ENCODE data around the gene CBARP. TPM values are rescaled to one million over a fixed set of nuclear protein-coding genes. Genes with fewer than 3 reads are reported as not detected.

CBARP gene
- total RNA-seq, 1 donor from 2014 or later, result 3.5 TPM

- intact Hi-C loops (cut with micrococcal nuclease), result loop anchor here (1.0 to 10.0 kb wide), 6 partner anchors 24 to 318 kb away; partner anchors contain the start of genes ARID3A, CIRBP, DAZAP1 and GAMT
- Mint-ChIP-seq H3K4me1 (ENCODE audit: low read depth) (peaks cover 13% of the 10 kb centered on the region), H3K9me3 (no peaks in the 10 kb centered on the region), H3K36me3 (ENCODE audit: low read depth) (peaks cover 6% of the 10 kb centered on the region), H3K27me3 (ENCODE audit: low read depth) (no peaks in the 10 kb centered on the region), H3K27ac (peak overlapping the region; percentile 80), H3K4me3 (ENCODE audit: low read depth) (no peak overlapping the region)
- no peak for DNase-seq (ENCODE audit: low spot score)
These were observed 7.1 kb upstream of the CBARP start for GRCh38 chr19:1244693-1245451.

GRCh38 chr19:1243768-1244692 lies 6.2 kb upstream of the CBARP start:
- peak overlapping the region; percentile 80 for H3K27ac Mint-ChIP-seq

GRCh38 chr19:1241417-1242095 lies 3.8 kb upstream of the CBARP start, which contains the start of gene ATP5F1D:
ATP5F1D (plus strand) TSS chr19:1241751; CDS start chr19:1241851, 100 bp downstream.
- Mint-ChIP-seq H3K27ac (peak within 1 kb of the TSS; percentile 88), H3K9me3 (no peaks in the 10 kb centered on the region), H3K4me1 (ENCODE audit: low read depth) (peaks cover 22% of the 10 kb centered on the region), H3K36me3 (ENCODE audit: low read depth) (peaks cover 3% of the 10 kb centered on the region), H3K4me3 (ENCODE audit: low read depth) (peak within 1 kb of the TSS; percentile 90), H3K27me3 (ENCODE audit: low read depth) (peaks cover 13% of the 10 kb centered on the region)
- DNase-seq (ENCODE audit: low spot score), result peak; percentile 92
- intact Hi-C loops (cut with micrococcal nuclease), result loop anchor here (2.0 to 10.0 kb wide), 6 partner anchors 49 to 314 kb away; partner anchors contain the start of genes ARID3A, DAZAP1, GAMT and POLR2E

More at GRCh38 chr19:1243768-1244692, 6.2 kb upstream of the CBARP start:
- intact Hi-C loops (cut with micrococcal nuclease), result loop anchor here (1.0 to 10.0 kb wide), 6 partner anchors 25 to 317 kb away; partner anchors contain the start of genes ARID3A, CIRBP, DAZAP1 and GAMT
- peaks cover 17% of the 10 kb centered on the region for H3K4me1 Mint-ChIP-seq (ENCODE audit: low read depth)
- H3K9me3 Mint-ChIP-seq, result no peaks in the 10 kb centered on the region
- peak overlapping the region; percentile 2 for H3K4me3 Mint-ChIP-seq (ENCODE audit: low read depth)
- peaks cover 3% of the 10 kb centered on the region for H3K36me3 Mint-ChIP-seq (ENCODE audit: low read depth)
- peaks cover 4% of the 10 kb centered on the region for H3K27me3 Mint-ChIP-seq (ENCODE audit: low read depth)
- peak; percentile 73 for DNase-seq (ENCODE audit: low spot score)

GRCh38 chr19:1240925-1241324 lies 3.1 kb upstream of the CBARP start:
- H3K4me3 Mint-ChIP-seq (ENCODE audit: low read depth), result peak overlapping the region; percentile 81
- no peaks in the 10 kb centered on the region for H3K9me3 Mint-ChIP-seq
- peaks cover 3% of the 10 kb centered on the region for H3K36me3 Mint-ChIP-seq (ENCODE audit: low read depth)
- DNase-seq (ENCODE audit: low spot score), result no peak
- peak overlapping the region; percentile 88 for H3K27ac Mint-ChIP-seq
- intact Hi-C loops (cut with micrococcal nuclease), result loop anchor here (2.0 to 10.0 kb wide), 6 partner anchors 49 to 314 kb away; partner anchors contain the start of genes ARID3A, DAZAP1, GAMT and POLR2E
- H3K27me3 Mint-ChIP-seq (ENCODE audit: low read depth), result peaks cover 13% of the 10 kb centered on the region
- H3K4me1 Mint-ChIP-seq (ENCODE audit: low read depth), result peaks cover 22% of the 10 kb centered on the region

GRCh38 chr19:1239796-1240737 lies 2.3 kb upstream of the CBARP start:
- no peaks in the 10 kb centered on the region for H3K9me3 Mint-ChIP-seq
- H3K4me1 Mint-ChIP-seq (ENCODE audit: low read depth), result peaks cover 22% of the 10 kb centered on the region
- peaks cover 3% of the 10 kb centered on the region for H3K36me3 Mint-ChIP-seq (ENCODE audit: low read depth)
- H3K4me3 Mint-ChIP-seq (ENCODE audit: low read depth), result peak overlapping the region; percentile 49
- peaks cover 13% of the 10 kb centered on the region for H3K27me3 Mint-ChIP-seq (ENCODE audit: low read depth)
- DNase-seq (ENCODE audit: low spot score), result peak; percentile 88
- no peak overlapping the region for H3K27ac Mint-ChIP-seq
- intact Hi-C loops (cut with micrococcal nuclease), result loop anchor here (2.0 to 10.0 kb wide), 6 partner anchors 48 to 313 kb away; partner anchors contain the start of genes ARID3A, DAZAP1, GAMT and POLR2E

- H3K27me3 Mint-ChIP-seq (ENCODE audit: low read depth), result peaks cover 13% of the 10 kb centered on the region
- H3K27ac Mint-ChIP-seq, result peak overlapping the region; percentile 16
- H3K4me1 Mint-ChIP-seq (ENCODE audit: low read depth), result peaks cover 20% of the 10 kb centered on the region
- intact Hi-C loops (cut with micrococcal nuclease), result no loop called here
- H3K4me3 Mint-ChIP-seq (ENCODE audit: low read depth), result peak overlapping the region; percentile 54
- no peaks in the 10 kb centered on the region for H3K9me3 Mint-ChIP-seq
- no peak for DNase-seq (ENCODE audit: low spot score)
- H3K36me3 Mint-ChIP-seq (ENCODE audit: low read depth), result peaks cover under 1% of the 10 kb centered on the region
These were observed 1.6 kb upstream of the CBARP start for GRCh38 chr19:1239420-1239795.

- no peak for DNase-seq (ENCODE audit: low spot score)
- peak overlapping the region; percentile 69 for H3K27ac Mint-ChIP-seq
These were observed 831 bp upstream of the CBARP start for GRCh38 chr19:1238369-1239303.

GRCh38 chr19:1237027-1237659 lies 662 bp downstream of the CBARP start:
- Mint-ChIP-seq H3K27ac (no peak overlapping the region), H3K4me3 (ENCODE audit: low read depth) (peak overlapping the region; percentile 52), H3K9me3 (no peaks in the 10 kb centered on the region), H3K36me3 (ENCODE audit: low read depth) (no peaks in the 10 kb centered on the region), H3K27me3 (ENCODE audit: low read depth) (peaks cover 13% of the 10 kb centered on the region), H3K4me1 (ENCODE audit: low read depth) (peaks cover 20% of the 10 kb centered on the region)
- intact Hi-C loops (cut with micrococcal nuclease), result no loop called here
- no peak for DNase-seq (ENCODE audit: low spot score)

More at GRCh38 chr19:1238369-1239303, 831 bp upstream of the CBARP start:
- intact Hi-C loops (cut with micrococcal nuclease), result no loop called here
- Mint-ChIP-seq H3K9me3 (no peaks in the 10 kb centered on the region), H3K4me3 (ENCODE audit: low read depth) (peak overlapping the region; percentile 70), H3K4me1 (ENCODE audit: low read depth) (peaks cover 20% of the 10 kb centered on the region), H3K36me3 (ENCODE audit: low read depth) (no peaks in the 10 kb centered on the region), H3K27me3 (ENCODE audit: low read depth) (peaks cover 13% of the 10 kb centered on the region)

GRCh38 chr19:1236576-1236975 lies 1.2 kb downstream of the CBARP start:
- H3K4me3 Mint-ChIP-seq (ENCODE audit: low read depth), result peak overlapping the region; percentile 17
- H3K4me1 Mint-ChIP-seq (ENCODE audit: low read depth), result peaks cover 20% of the 10 kb centered on the region
- intact Hi-C loops (cut with micrococcal nuclease), result no loop called here
- no peak for DNase-seq (ENCODE audit: low spot score)
- H3K27ac Mint-ChIP-seq, result no peak overlapping the region
- H3K36me3 Mint-ChIP-seq (ENCODE audit: low read depth), result no peaks in the 10 kb centered on the region
- no peaks in the 10 kb centered on the region for H3K9me3 Mint-ChIP-seq
- peaks cover 13% of the 10 kb centered on the region for H3K27me3 Mint-ChIP-seq (ENCODE audit: low read depth)

All from activated T-helper 2 cell treated with anti-CD3 and anti-CD28 coated beads, Interferon-gamma antibody, Interleukin-2, Interleukin-4, amounts not matched to agents 10 μg/mL and 5 μg/mL and 100 μg/mL, durations not matched to agents 14 hours and 24 hours and 36 hours (primary cell).